Measurements from ENCODE around the gene UBQLN4.

DNA sequence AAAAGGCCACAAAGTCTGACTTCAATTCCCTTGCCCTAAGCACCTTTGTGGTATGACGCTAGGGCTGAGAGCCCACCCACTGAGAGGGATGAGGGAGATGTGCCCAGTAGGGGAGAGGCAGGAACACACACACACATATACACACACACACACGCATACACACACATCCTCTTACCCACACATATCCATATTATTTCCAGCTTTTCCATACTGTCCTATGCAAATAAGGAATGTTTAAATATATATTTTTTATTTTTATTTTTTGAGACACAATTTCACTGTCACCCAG is 10.3 kb upstream of the UBQLN4 start:
- TF ChIP-seq, protein P1, sequence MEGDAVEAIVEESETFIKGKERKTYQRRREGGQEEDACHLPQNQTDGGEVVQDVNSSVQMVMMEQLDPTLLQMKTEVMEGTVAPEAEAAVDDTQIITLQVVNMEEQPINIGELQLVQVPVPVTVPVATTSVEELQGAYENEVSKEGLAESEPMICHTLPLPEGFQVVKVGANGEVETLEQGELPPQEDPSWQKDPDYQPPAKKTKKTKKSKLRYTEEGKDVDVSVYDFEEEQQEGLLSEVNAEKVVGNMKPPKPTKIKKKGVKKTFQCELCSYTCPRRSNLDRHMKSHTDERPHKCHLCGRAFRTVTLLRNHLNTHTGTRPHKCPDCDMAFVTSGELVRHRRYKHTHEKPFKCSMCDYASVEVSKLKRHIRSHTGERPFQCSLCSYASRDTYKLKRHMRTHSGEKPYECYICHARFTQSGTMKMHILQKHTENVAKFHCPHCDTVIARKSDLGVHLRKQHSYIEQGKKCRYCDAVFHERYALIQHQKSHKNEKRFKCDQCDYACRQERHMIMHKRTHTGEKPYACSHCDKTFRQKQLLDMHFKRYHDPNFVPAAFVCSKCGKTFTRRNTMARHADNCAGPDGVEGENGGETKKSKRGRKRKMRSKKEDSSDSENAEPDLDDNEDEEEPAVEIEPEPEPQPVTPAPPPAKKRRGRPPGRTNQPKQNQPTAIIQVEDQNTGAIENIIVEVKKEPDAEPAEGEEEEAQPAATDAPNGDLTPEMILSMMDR (IDR thresholded peaks at IDR 0.05): no peak
- no peak for TF ChIP-seq POLR2A (IDR thresholded peaks at IDR 0.05)
